Peyer's patch (tissue), 4 donors: ENCODE measurements around the gene MAP3K5.

Experiments used
- CTCF ChIP-seq, 6 experiments: fragments of 450-650 bp in 4 of 6; fragments of 200-600 bp in 2 of 6; sonication (generic) in 1 of 6; IDR thresholded peaks; one replicate each; pipeline ENCODE4 v1.5.1; 2017 to 2019; ENCODE audit warnings: antibody characterized with exemption in 6 of 6, mild to moderate bottlenecking in 3 of 6, moderate library complexity in 1 of 6
- POLR2A ChIP-seq, 2 donors: fragments of 450-650 bp; IDR thresholded peaks; one replicate each; pipeline ENCODE4 v1.5.1; 2017; ENCODE audit warnings: antibody characterized with exemption in 2 of 2, mild to moderate bottlenecking in 2 of 2, moderate library complexity in 2 of 2

GRCh38 chr6:136524936-136525413 lies 267.3 kb downstream of the MAP3K5 start:
- no peak for TF ChIP-seq CTCF (IDR thresholded peaks at IDR 0.05)
- TF ChIP-seq POLR2A (IDR thresholded peaks at IDR 0.05), result no peak
